ENCODE measurements around the gene SLC36A4.

- TF ChIP-seq, protein P1, sequence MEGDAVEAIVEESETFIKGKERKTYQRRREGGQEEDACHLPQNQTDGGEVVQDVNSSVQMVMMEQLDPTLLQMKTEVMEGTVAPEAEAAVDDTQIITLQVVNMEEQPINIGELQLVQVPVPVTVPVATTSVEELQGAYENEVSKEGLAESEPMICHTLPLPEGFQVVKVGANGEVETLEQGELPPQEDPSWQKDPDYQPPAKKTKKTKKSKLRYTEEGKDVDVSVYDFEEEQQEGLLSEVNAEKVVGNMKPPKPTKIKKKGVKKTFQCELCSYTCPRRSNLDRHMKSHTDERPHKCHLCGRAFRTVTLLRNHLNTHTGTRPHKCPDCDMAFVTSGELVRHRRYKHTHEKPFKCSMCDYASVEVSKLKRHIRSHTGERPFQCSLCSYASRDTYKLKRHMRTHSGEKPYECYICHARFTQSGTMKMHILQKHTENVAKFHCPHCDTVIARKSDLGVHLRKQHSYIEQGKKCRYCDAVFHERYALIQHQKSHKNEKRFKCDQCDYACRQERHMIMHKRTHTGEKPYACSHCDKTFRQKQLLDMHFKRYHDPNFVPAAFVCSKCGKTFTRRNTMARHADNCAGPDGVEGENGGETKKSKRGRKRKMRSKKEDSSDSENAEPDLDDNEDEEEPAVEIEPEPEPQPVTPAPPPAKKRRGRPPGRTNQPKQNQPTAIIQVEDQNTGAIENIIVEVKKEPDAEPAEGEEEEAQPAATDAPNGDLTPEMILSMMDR (IDR thresholded peaks at IDR 0.05): no peak
- no peak for TF ChIP-seq POLR2A (IDR thresholded peaks at IDR 0.05)
Observed at GRCh38 chr11:93118276-93118675, 79.5 kb downstream of the SLC36A4 start.

Data from prostate gland (tissue), 2 donors.